Ovary (tissue), 3 donors: ENCODE results near the gene PAQR4.

Experiments used
- POLR2A ChIP-seq: fragments of 450-650 bp; IDR thresholded peaks from one replicate; pipeline ENCODE4 v1.6.1; 2017; ENCODE audit warnings: antibody characterized with exemption, mild to moderate bottlenecking, moderate library complexity
- TF ChIP-seq, protein P1 (sequence below), 3 donors: fragments of 450-650 bp in 2 of 3; fragments of 200-600 bp in 1 of 3; IDR thresholded peaks; one replicate each; pipeline versions ENCODE4 v1.5.1 to v1.8.0; 2016 to 2022; ENCODE audit warnings: antibody characterized with exemption in 3 of 3, mild to moderate bottlenecking in 1 of 3
- donor health status: DM: no; HTN: no; CAD: no.

- TF ChIP-seq, protein P1, sequence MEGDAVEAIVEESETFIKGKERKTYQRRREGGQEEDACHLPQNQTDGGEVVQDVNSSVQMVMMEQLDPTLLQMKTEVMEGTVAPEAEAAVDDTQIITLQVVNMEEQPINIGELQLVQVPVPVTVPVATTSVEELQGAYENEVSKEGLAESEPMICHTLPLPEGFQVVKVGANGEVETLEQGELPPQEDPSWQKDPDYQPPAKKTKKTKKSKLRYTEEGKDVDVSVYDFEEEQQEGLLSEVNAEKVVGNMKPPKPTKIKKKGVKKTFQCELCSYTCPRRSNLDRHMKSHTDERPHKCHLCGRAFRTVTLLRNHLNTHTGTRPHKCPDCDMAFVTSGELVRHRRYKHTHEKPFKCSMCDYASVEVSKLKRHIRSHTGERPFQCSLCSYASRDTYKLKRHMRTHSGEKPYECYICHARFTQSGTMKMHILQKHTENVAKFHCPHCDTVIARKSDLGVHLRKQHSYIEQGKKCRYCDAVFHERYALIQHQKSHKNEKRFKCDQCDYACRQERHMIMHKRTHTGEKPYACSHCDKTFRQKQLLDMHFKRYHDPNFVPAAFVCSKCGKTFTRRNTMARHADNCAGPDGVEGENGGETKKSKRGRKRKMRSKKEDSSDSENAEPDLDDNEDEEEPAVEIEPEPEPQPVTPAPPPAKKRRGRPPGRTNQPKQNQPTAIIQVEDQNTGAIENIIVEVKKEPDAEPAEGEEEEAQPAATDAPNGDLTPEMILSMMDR (IDR thresholded peaks at IDR 0.05) = no peak
- TF ChIP-seq POLR2A = no peak
Observed at GRCh38 chr16:2942045-2942444, 27.1 kb upstream of the PAQR4 start.
